Stimulated activated memory B cell treated with anti-CD40 and anti-IgM and Interleukin-4, amounts not matched to agents 10 μg/mL and 1 μg/mL and 100 μg/mL, for 72 hours (primary cell): ENCODE measurements around the gene SPDYE3.
"Not testable (repeated sequence)": the region's sequence is repeated elsewhere in the genome, so short reads cannot be mapped to it uniquely, and the experiment has no call there.

ENCODE experiments used
- ATAC-seq: fragments of 150-1000 bp; cut with Tn5 transposase; 2 replicates; pipeline ENCODE4 v1.10.0; 2021
- H3K27ac Mint-ChIP-seq: one replicate; pipeline ENCODE4 v1.8.0; 2022; ENCODE audit warnings: mild to moderate bottlenecking, mixed read lengths
- H3K27me3 Mint-ChIP-seq: one replicate; pipeline ENCODE4 v1.8.0; 2022; ENCODE audit warnings: mixed read lengths
- H3K36me3 Mint-ChIP-seq: one replicate; pipeline ENCODE4 v1.8.0; 2022; ENCODE audit warnings: mixed read lengths
- H3K4me1 Mint-ChIP-seq: one replicate; pipeline ENCODE4 v1.8.0; 2022; ENCODE audit warnings: mixed read lengths
- H3K4me3 Mint-ChIP-seq: one replicate; pipeline ENCODE4 v1.8.0; 2022; ENCODE audit warnings: mild to moderate bottlenecking, moderate library complexity, mixed read lengths
- H3K9me3 Mint-ChIP-seq: one replicate; pipeline ENCODE4 v1.8.0; 2022; ENCODE audit warnings: mixed read lengths

SPDYE3 gene

DNA sequence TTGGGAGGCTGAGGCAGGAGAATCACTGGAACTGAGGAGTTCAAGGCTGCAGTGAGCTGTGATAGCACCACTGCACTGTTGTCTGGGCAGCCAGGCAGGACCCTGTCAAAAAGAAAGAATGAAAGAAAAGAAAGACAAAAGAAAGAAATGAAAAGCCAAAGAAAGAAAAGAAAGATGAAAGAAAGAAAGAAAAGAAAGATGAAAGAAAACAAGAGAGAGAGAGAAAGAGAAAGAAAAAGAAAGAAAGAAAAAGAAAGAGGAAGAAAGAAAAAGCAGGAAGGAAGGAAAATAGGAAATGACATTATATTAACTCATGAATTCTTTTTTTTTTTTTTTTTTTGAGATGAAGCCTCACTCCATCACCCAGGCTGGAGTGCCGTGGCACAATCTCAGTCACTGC lies 32.4 kb upstream of the SPDYE3 start:
- ATAC-seq, result no peak
- Mint-ChIP-seq H3K36me3 (peaks cover 12% of the 10 kb centered on the region), H3K9me3 (no peaks in the 10 kb centered on the region), H3K4me1 (peaks cover 30% of the 10 kb centered on the region), H3K4me3 (no peak overlapping the region), H3K27ac (peak overlapping the region; percentile 64), H3K27me3 (no peaks in the 10 kb centered on the region)

GRCh38 chr7:100276126-100276525 lies 31.4 kb upstream of the SPDYE3 start:
- not testable (repeated sequence) for H3K9me3 Mint-ChIP-seq, H3K4me3 Mint-ChIP-seq, H3K27me3 Mint-ChIP-seq, H3K27ac Mint-ChIP-seq, ATAC-seq
- H3K4me1 Mint-ChIP-seq, result peaks cover 23% of the 10 kb centered on the region
- H3K36me3 Mint-ChIP-seq, result peaks cover 12% of the 10 kb centered on the region

DNA sequence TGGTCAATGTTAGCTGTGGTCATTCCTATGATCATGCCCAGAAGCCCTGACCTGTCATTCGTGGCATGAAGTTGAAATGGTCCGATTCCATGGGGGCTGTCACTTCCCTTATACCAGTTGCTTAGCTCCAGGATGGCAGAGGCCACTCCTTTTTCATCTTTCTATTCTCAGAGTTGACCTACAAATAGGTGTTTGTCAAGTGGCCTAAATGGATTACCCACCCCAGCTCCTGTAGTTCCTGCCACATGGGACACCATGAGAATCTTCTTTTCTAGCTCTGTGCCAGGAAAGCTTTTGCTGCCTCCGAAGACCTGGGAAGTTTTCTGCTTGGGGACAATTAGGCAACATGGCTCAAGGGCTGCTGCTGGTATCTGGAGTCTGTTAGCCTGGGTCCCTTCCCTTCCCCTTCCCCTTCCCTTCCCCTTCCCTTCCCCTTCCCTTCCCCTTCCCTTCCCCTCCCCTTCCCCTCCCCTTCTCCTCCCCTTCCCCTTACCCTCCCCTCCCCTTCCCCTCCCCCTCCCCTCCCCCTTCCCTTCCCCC lies 25.4 kb upstream of the SPDYE3 start:
- peaks cover 16% of the 10 kb centered on the region for H3K36me3 Mint-ChIP-seq
- not testable (repeated sequence) for H3K27me3 Mint-ChIP-seq, H3K4me1 Mint-ChIP-seq

GRCh38 chr7:100283147-100283546 lies 24.4 kb upstream of the SPDYE3 start:
- not testable (repeated sequence) for H3K9me3 Mint-ChIP-seq, ATAC-seq, H3K27ac Mint-ChIP-seq

More for the DNA sequence above, 25.4 kb upstream of the SPDYE3 start:
- H3K4me3 Mint-ChIP-seq, ATAC-seq, H3K9me3 Mint-ChIP-seq, H3K27ac Mint-ChIP-seq: not testable (repeated sequence)

DNA sequence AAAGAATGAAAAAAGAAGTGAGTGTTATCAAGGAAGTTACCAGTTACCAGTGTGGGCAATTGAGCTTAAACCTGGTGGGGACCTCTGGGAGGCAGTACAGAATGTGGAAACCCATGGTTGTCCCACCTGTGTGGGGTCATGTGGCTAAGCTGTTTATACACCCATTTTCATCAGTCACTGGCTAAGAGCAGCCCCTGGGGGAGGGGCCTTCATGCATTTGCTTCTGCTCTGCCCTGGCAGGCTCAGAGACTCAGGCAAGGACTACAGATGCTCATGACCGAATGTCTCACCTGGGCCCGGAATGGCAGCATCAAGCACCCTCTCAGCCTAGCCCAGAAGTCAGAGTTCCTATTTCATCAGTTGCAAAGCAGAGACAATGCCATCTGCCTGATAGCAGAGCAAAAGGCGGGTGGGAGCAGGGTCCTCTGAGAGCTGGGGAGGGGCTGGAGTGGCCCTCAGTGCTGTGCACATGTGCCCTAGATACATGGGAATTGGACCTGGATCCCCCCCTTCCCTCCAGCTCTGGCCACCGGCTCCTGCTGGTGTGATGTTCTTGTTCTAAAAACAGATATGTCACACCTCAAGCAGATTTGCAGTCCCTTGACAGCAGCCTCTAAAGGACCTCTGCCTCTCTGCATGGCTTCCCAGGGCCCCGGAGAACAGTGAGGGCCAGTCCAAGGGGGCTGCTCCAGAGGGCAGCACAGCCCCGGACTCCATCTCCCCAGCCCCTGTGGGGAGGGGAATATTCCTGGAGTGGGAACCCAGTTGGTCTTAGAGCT lies 20.1 kb upstream of the SPDYE3 start:
- H3K36me3 Mint-ChIP-seq, result peaks cover 11% of the 10 kb centered on the region
- not testable (repeated sequence) for H3K27me3 Mint-ChIP-seq

More at GRCh38 chr7:100283147-100283546, 24.4 kb upstream of the SPDYE3 start:
- peaks cover 16% of the 10 kb centered on the region for H3K36me3 Mint-ChIP-seq
- not testable (repeated sequence) for H3K4me3 Mint-ChIP-seq, H3K4me1 Mint-ChIP-seq, H3K27me3 Mint-ChIP-seq

GRCh38 chr7:100288258-100288657 lies 19.2 kb upstream of the SPDYE3 start:
- H3K27ac Mint-ChIP-seq, H3K4me3 Mint-ChIP-seq, H3K9me3 Mint-ChIP-seq, ATAC-seq, H3K4me1 Mint-ChIP-seq, H3K27me3 Mint-ChIP-seq: not testable (repeated sequence)
- H3K36me3 Mint-ChIP-seq, result peaks cover 11% of the 10 kb centered on the region

More for the DNA sequence above, 20.1 kb upstream of the SPDYE3 start:
- H3K9me3 Mint-ChIP-seq, H3K4me3 Mint-ChIP-seq, H3K4me1 Mint-ChIP-seq, H3K27ac Mint-ChIP-seq, ATAC-seq: not testable (repeated sequence)

GRCh38 chr7:100292162-100292561 lies 15.3 kb upstream of the SPDYE3 start:
- H3K36me3 Mint-ChIP-seq, H3K4me3 Mint-ChIP-seq: not testable (repeated sequence)

DNA sequence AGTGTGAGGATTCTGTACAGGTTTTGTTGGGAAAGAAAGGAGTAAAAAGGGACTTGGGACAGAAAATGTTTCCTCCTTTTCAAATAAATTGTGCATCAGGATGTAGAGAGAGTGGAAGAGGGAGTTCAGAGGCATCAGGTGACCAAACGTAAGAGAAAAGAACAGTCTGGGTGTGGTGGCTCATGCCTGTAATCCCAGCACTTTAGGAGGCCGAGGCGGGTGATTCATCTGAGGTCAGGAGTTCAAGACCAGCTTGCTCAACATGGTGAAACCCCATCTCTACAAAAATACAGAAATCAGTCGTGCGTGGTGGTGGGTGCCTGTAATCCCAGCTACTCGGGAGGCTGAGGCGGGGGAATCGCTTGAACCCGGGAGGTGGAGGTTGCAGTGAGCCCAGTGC lies 12.2 kb upstream of the SPDYE3 start:
- H3K36me3 Mint-ChIP-seq, result peaks cover 14% of the 10 kb centered on the region
- not testable (repeated sequence) for H3K4me1 Mint-ChIP-seq, H3K27ac Mint-ChIP-seq, ATAC-seq, H3K27me3 Mint-ChIP-seq, H3K4me3 Mint-ChIP-seq, H3K9me3 Mint-ChIP-seq

More at GRCh38 chr7:100292162-100292561, 15.3 kb upstream of the SPDYE3 start:
- ATAC-seq, H3K4me1 Mint-ChIP-seq, H3K9me3 Mint-ChIP-seq, H3K27me3 Mint-ChIP-seq, H3K27ac Mint-ChIP-seq: not testable (repeated sequence)

GRCh38 chr7:100297852-100298631 lies 9.5 kb upstream of the SPDYE3 start:
- H3K36me3 Mint-ChIP-seq, result peaks cover 14% of the 10 kb centered on the region
- not testable (repeated sequence) for H3K4me1 Mint-ChIP-seq, ATAC-seq, H3K27ac Mint-ChIP-seq, H3K27me3 Mint-ChIP-seq, H3K9me3 Mint-ChIP-seq, H3K4me3 Mint-ChIP-seq

- not testable (repeated sequence) for H3K27me3 Mint-ChIP-seq
Observed at GRCh38 chr7:100298632-100298895, 8.9 kb upstream of the SPDYE3 start.

GRCh38 chr7:100304526-100304925 lies 3.0 kb upstream of the SPDYE3 start:
- ATAC-seq, H3K4me3 Mint-ChIP-seq, H3K9me3 Mint-ChIP-seq, H3K27ac Mint-ChIP-seq, H3K4me1 Mint-ChIP-seq, H3K27me3 Mint-ChIP-seq: not testable (repeated sequence)
- peaks cover 12% of the 10 kb centered on the region for H3K36me3 Mint-ChIP-seq

More at GRCh38 chr7:100298632-100298895, 8.9 kb upstream of the SPDYE3 start:
- not testable (repeated sequence) for H3K4me1 Mint-ChIP-seq, H3K27ac Mint-ChIP-seq, H3K4me3 Mint-ChIP-seq, H3K9me3 Mint-ChIP-seq, ATAC-seq
- peaks cover 14% of the 10 kb centered on the region for H3K36me3 Mint-ChIP-seq

- Mint-ChIP-seq H3K4me1 (peaks cover 15% of the 10 kb centered on the region), H3K36me3 (peaks cover 20% of the 10 kb centered on the region)
- not testable (repeated sequence) for H3K4me3 Mint-ChIP-seq, ATAC-seq, H3K27me3 Mint-ChIP-seq, H3K27ac Mint-ChIP-seq, H3K9me3 Mint-ChIP-seq
Observed at GRCh38 chr7:100318329-100318728, 10.8 kb downstream of the SPDYE3 start.

DNA sequence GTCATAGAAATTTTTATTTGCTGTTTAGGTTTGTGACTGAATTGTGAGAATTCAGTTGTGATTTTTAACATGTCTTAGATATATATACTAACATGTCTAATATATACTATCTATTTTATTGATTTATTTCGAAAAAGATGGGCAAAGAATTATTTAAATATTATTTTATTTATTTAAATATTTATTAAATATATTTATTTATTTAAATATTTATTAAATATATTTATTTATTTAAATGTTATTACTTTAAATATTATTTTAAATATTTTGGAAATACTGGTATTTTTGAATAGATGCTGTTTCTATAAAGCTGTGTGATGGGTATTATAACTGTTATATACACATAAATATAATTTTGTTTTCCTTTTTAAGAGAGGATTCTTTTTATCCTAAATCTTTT lies 14.1 kb downstream of the SPDYE3 start:
- Mint-ChIP-seq H3K36me3 (peaks cover 36% of the 10 kb centered on the region), H3K4me1 (peaks cover 28% of the 10 kb centered on the region)
- ATAC-seq, H3K4me3 Mint-ChIP-seq, H3K9me3 Mint-ChIP-seq, H3K27me3 Mint-ChIP-seq, H3K27ac Mint-ChIP-seq: not testable (repeated sequence)

DNA sequence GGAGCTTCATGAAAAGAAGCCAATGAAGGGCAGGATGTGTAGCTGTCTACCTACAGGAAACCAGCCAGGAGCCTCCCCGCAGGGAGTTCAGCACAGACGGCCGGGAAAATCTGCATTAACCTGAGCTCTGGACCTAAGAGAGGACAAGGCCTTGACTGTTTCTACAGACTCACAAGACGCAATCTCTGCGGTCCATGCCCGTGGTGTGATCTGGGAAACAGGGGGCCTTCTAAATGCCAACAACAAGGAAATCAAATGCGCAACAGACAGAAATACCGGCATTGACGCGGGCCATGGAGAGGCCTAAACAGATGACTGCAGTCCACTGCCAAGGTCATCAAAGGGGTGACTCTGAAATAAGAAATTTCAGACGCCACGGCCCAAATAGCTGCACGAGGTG lies 16.7 kb downstream of the SPDYE3 start:
- not testable (repeated sequence) for H3K9me3 Mint-ChIP-seq, H3K27ac Mint-ChIP-seq
- peaks cover 31% of the 10 kb centered on the region for H3K36me3 Mint-ChIP-seq

GRCh38 chr7:100325671-100326070 lies 18.2 kb downstream of the SPDYE3 start:
- Mint-ChIP-seq H3K36me3 (peaks cover 24% of the 10 kb centered on the region), H3K4me1 (peaks cover 14% of the 10 kb centered on the region)
- H3K9me3 Mint-ChIP-seq, H3K27me3 Mint-ChIP-seq, ATAC-seq, H3K4me3 Mint-ChIP-seq, H3K27ac Mint-ChIP-seq: not testable (repeated sequence)

More for the DNA sequence above, 16.7 kb downstream of the SPDYE3 start:
- not testable (repeated sequence) for H3K4me3 Mint-ChIP-seq, ATAC-seq, H3K27me3 Mint-ChIP-seq
- peaks cover 14% of the 10 kb centered on the region for H3K4me1 Mint-ChIP-seq

DNA sequence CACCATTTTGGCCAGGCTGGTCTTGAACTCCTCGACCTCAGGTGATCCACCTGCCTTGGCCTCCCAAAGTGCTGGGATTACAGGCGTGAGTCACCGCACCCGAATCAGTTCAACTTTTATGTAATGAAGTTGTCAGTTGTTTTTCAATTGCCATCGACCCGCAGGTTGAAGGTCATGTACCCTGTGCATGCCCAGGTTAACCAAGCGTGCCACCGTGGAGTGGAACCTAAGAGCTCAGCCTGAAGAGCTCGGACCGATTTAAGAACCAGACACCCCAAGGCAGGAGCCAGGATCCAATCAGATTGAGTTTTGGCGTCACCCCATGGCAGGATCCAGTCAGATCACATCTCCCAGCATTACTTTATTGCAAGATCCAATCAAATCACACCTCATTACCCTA lies 19.4 kb downstream of the SPDYE3 start:
- ATAC-seq, H3K4me3 Mint-ChIP-seq, H3K27me3 Mint-ChIP-seq, H3K27ac Mint-ChIP-seq, H3K9me3 Mint-ChIP-seq: not testable (repeated sequence)
- Mint-ChIP-seq H3K36me3 (peaks cover 22% of the 10 kb centered on the region), H3K4me1 (peaks cover 14% of the 10 kb centered on the region)
